SK-N-SH treated with all-trans-retinoic acid at 6 μM for 48 hours (cell line): Measurements from ENCODE around the gene CEP192.

Experiments used
- ARNTL ChIP-seq: fragments of 450-650 bp; formaldehyde crosslinking; IDR thresholded peaks from 2 replicates; pipeline ENCODE4 v1.5.0; 2020; ENCODE audit warnings: low read depth, mild to moderate bottlenecking, moderate library complexity, borderline replicate concordance
- CSDC2 ChIP-seq: fragments of 250-450 bp; sonication (Bioruptor Pico); IDR thresholded peaks from 2 replicates; pipeline ENCODE4 v1.5.0; 2020; ENCODE audit warnings: mild to moderate bottlenecking, moderate library complexity
- GLIS3 ChIP-seq: fragments of 250-450 bp; sonication (Bioruptor Pico); IDR thresholded peaks from 2 replicates; pipeline ENCODE4 v1.5.0; 2020; ENCODE audit warnings: mild to moderate bottlenecking, moderate library complexity
- PPARA ChIP-seq: fragments of 250-450 bp; sonication (Bioruptor Pico); IDR thresholded peaks from 2 replicates; pipeline ENCODE4 v1.5.0; 2020; ENCODE audit warnings: mild to moderate bottlenecking, borderline replicate concordance
- TCF4 ChIP-seq: fragments of 250-450 bp; sonication (Bioruptor Pico); IDR thresholded peaks from 2 replicates; pipeline ENCODE4 v1.8.0; 2021; ENCODE audit warnings: mild to moderate bottlenecking, moderate library complexity, borderline replicate concordance
- ZNF565 ChIP-seq: fragments of 450-650 bp; formaldehyde crosslinking; conservative IDR thresholded peaks from 2 replicates; pipeline ENCODE4 v1.5.0; 2020; ENCODE audit warnings: low read depth, mild to moderate bottlenecking, moderate library complexity

- TF ChIP-seq PPARA (no peak), ZNF565 (CRISPR knock-in tag) (no peak), CSDC2 (no peak), ARNTL (CRISPR knock-in tag) (no peak), TCF4 (CRISPR knock-in tag) (no peak), GLIS3 (CRISPR knock-in tag) (no peak)
Observed at GRCh38 chr18:12991821-12992179, 638 bp downstream of the CEP192 start.
